Mucosa of stomach (tissue), 1 donor: Measurements from ENCODE around the gene KCTD17.

Source experiments
- H3K27me3 ChIP-seq: one replicate; pipeline ENCODE4 v1.7.0; 2013; ENCODE audit warnings: mild to moderate bottlenecking, low read length; ENCODE audit not compliant: control insufficient read depth, insufficient read depth
- H3K36me3 ChIP-seq: one replicate; pipeline ENCODE4 v1.7.0; 2013; ENCODE audit warnings: low read length; ENCODE audit not compliant: control insufficient read depth, insufficient read depth
- H3K4me1 ChIP-seq: one replicate; pipeline ENCODE4 v1.7.0; 2013; ENCODE audit warnings: mild to moderate bottlenecking, low read length; ENCODE audit not compliant: control insufficient read depth, insufficient read depth
- H3K4me3 ChIP-seq: one replicate; pipeline ENCODE4 v1.7.0; 2013; ENCODE audit warnings: low read length
- H3K9ac ChIP-seq: one replicate; pipeline ENCODE4 v1.7.0; 2013; ENCODE audit warnings: mild to moderate bottlenecking, low read length, moderate library complexity
- H3K9me3 ChIP-seq: one replicate; pipeline ENCODE4 v1.7.0; 2013; ENCODE audit warnings: mild to moderate bottlenecking, low read length, moderate library complexity; ENCODE audit not compliant: control insufficient read depth
- donor health status: Pancreatic carcinoma.

KCTD17 gene

DNA sequence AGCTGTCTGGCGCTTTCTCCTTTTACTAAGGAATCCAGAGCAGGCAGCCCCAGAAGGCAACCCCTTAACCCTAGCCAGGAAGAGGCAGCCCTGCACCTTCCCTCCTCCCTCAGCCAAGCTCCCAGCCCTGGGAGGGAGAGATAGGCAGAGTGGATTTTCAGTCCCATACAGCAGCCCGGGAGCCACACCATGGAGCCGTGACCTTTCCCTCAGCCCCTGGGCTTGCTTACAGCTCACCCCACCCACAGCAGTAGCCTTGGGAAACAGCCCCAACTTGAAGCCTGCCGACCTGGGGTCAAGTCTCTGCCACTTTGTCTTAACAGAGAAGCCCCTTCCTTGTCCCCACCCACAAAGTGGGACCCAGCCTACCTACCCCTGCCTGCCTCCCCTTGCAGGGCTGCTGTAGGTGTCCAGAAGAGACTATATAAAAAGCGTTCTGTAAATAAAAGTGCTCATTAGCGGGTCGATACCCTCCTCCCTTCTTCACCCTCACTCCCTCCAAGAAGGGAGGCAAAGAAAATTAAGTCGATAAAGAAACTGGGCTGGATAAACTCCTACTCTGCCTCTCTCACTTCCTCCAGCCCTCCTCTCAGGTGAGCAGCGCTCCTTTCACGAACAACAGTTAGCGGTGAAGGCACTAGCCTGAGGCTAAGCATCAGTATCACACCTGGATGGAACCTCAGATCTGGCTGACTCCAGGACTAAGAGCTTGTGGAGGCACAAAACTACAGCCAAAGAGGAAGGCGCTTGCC lies 36.5 kb upstream of the KCTD17 start:
- peaks cover 5% of the 10 kb centered on the region for H3K36me3 ChIP-seq
- no peak overlapping the region for H3K4me3 ChIP-seq
- peak overlapping the region; percentile 44 for H3K9ac ChIP-seq

DNA sequence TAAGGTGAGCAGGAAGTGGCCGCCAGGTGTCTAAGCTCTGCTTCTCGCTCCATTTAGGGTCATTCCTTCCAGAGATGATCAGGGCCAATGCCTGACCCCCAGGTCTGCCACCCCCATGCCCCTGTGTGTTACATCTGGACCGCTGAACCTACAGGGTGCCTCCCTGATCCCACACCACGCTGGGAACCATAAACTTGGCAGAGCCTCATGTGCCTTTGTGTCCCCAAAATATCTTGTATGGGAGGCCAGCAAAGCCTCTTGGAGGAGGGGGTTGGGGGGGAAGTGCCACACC lies 36.0 kb upstream of the KCTD17 start:
- no peaks in the 10 kb centered on the region for H3K27me3 ChIP-seq
- peak overlapping the region; percentile 44 for H3K9ac ChIP-seq
- H3K4me1 ChIP-seq, result peaks cover 78% of the 10 kb centered on the region
- no peaks in the 10 kb centered on the region for H3K9me3 ChIP-seq
- H3K36me3 ChIP-seq, result peaks cover 5% of the 10 kb centered on the region
- H3K4me3 ChIP-seq, result no peak overlapping the region

More for the DNA sequence above, 36.5 kb upstream of the KCTD17 start:
- Histone ChIP-seq H3K27me3 (no peaks in the 10 kb centered on the region), H3K9me3 (no peaks in the 10 kb centered on the region), H3K4me1 (peaks cover 78% of the 10 kb centered on the region)

DNA sequence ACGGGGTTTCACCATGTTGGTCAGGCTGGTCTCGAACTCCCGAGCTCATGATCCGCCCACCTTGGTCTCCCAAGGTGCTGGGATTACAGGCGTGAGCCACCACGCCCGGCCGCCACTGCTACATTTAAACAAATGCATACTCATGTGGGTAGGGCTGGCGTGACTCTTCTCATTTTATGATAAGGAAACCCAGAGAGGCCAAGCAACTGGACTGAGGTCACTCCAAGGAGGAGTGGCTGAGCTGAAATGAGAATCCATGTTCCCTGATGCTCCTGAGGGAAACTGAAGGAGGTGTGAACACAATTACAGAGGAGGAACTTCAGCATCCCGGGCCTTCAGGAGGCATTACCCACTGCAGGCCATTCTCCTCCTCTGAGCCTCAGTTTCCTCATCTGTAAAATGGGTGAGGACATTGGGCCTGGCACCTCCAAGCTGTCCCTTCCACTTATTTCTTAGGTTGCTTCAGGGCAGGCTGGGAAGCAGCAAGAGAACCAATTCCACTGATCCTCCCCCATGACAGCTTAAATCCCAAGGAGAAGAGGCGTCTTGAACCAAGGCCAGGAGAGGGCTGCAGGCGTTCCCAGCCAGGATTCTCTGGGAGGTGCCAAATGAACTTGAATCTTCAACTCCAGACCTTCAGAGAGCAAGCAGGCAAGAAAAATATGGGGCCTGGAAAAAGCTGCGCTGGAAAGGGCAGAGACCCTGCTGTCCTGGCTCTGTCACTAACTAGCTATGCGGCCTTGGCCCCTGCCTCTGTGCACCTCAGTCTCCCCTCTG lies 35.2 kb upstream of the KCTD17 start:
- Histone ChIP-seq H3K4me3 (no peak overlapping the region), H3K27me3 (no peaks in the 10 kb centered on the region), H3K36me3 (peaks cover 5% of the 10 kb centered on the region), H3K4me1 (peaks cover 83% of the 10 kb centered on the region), H3K9ac (peak overlapping the region; percentile 85), H3K9me3 (no peaks in the 10 kb centered on the region)

DNA sequence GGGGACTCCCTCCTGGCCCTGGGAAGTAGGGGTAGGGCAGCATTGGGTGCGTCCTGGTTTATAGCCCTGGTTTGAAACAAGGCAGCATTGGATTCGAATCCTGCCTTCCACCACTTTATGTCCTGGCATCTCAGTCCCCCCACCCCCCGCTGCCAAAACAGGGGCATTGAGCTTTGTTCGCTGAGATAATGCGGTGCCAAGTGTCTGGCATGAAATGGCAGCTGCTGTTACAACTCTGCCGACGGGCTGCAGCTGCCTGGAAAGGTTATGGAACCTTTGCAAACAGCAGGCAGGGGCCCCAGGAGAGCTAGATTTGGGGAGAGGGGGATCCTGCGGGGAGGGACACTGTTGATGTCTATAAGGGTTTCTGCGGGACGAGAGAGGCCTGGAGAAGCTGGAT lies 34.2 kb upstream of the KCTD17 start:
- no peaks in the 10 kb centered on the region for H3K9me3 ChIP-seq
- H3K27me3 ChIP-seq, result no peaks in the 10 kb centered on the region
- H3K36me3 ChIP-seq, result peaks cover 5% of the 10 kb centered on the region
- peak overlapping the region; percentile 71 for H3K4me3 ChIP-seq
- H3K4me1 ChIP-seq, result peaks cover 83% of the 10 kb centered on the region
- H3K9ac ChIP-seq, result peak overlapping the region; percentile 85

DNA sequence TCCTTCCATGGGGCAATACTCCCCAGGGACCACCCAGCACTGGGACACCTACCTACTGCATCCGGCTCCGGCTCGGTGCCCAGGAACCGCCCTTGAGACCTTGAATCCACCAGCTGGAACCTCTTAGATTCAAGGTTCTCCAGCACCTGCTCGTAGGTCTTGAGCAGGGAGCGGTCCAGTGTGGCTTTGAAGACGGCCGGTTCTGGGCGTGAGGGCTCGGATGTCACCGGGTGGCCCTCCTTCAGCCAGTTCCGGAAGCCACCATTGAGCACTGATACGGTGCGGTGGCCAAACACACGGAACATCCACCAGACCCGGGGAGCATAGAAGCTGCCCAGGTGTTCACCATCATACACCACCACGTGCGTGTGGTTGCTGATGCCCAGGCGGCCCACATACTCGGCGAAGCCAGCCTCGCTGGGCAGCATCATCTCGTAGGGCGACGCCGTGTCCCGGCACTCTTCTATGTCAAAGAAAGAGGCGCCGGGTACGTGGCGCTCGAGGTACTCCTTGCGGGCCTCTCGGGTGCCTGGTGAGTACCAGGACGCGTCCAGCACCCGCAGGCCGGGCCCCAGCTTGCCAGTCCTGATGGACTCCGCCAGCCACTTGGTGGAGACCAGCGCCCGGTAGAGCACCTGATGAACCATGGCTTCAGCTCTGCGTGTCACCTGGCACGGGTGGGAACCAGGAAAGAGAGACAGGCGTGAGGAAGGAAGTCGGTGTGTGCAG lies 33.3 kb upstream of the KCTD17 start:
- H3K9me3 ChIP-seq, result no peaks in the 10 kb centered on the region
- peak overlapping the region; percentile 85 for H3K9ac ChIP-seq
- no peaks in the 10 kb centered on the region for H3K27me3 ChIP-seq
- peaks cover 5% of the 10 kb centered on the region for H3K36me3 ChIP-seq
- H3K4me1 ChIP-seq, result peaks cover 83% of the 10 kb centered on the region
- H3K4me3 ChIP-seq, result peak overlapping the region; percentile 71

DNA sequence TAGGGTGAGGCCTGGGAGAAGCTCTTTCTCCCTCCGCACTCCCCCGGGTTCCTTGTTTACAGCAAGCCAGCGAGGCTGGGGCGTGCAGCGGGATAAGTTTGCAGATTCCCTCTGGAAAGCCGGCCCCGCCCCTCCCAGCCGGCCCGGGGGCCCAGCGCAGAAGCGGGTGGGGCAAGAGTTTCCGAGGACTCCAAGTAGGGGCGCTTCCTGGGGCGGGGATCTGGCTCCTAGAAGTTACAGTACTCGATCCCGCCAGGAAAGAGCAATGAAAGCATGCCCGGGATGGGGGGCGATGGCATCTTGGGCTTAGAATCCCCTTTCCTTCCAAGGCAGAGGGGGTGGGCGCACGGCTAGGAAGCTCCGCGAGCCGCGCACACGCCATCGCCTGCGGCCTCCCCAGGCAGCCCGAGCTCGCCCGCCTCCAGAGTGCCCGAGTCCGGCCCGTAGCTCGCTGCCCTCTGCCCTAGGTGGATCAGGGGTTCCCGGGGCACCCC lies 32.7 kb upstream of the KCTD17 start:
- Histone ChIP-seq H3K27me3 (no peaks in the 10 kb centered on the region), H3K9ac (peak overlapping the region; percentile 85), H3K4me1 (peaks cover 83% of the 10 kb centered on the region), H3K4me3 (peak overlapping the region; percentile 71), H3K36me3 (peaks cover 5% of the 10 kb centered on the region), H3K9me3 (no peaks in the 10 kb centered on the region)

DNA sequence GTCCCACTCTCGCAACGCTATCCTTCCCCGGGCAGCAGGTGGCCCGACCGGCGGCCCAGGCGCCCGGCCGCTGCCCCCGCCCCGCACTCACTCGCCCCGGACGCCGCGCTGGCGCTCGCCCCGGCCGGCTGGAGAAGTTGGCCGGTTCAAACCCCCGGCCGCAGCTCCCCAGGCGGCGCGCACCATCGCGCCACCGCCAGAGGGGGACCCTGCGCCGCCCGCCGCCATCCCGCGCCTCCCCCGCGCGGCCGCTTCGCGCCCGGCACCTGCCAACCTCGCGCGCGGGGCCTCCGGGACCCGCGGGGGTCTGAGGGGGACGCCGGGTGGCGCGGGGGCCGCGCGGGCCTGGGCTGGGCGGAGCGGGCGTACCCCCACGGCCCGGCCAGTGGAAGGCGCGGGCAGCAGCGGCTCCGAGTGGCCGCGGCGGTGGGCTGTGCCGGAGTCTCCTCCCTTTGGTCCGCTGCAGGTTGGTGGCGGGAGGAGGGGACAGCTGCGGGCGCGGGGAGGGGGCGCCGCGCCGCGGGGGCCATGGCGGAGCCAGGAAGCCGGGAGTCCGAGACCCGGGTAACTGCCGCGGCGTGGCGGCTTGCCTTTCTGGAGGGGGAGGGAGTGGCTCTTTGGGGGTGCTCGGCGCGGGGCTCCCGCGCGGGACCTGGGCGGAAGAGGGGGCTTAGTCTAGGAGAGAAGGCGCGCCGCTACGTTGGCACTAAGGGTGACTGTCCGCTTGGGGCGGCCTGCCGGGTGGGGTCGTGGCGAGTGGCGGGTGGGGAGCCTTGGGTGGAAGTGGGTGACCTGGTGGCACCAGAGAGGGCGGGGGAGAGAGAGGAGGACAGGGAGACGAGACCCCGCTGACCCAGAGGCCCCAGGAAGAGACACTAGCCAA lies 32.0 kb upstream of the KCTD17 start, which contains the start of the genes MPST and TST:
TSS of gene MPST (plus strand) at position 434 of the 883 bp plus-strand sequence. CDS start at position 529, 95 bp downstream.
TSS of gene TST (minus strand) at position 139 of the 883 bp plus-strand sequence. CDS start 715 bp downstream, outside the sequence.
- peaks cover 84% of the 10 kb centered on the region for H3K4me1 ChIP-seq
- H3K9me3 ChIP-seq, result no peaks in the 10 kb centered on the region
- peaks cover 5% of the 10 kb centered on the region for H3K36me3 ChIP-seq
- H3K4me3 ChIP-seq, result peak within 1 kb of the TSS; percentile 71
- H3K9ac ChIP-seq, result peak within 1 kb of the TSS; percentile 92
- no peaks in the 10 kb centered on the region for H3K27me3 ChIP-seq

DNA sequence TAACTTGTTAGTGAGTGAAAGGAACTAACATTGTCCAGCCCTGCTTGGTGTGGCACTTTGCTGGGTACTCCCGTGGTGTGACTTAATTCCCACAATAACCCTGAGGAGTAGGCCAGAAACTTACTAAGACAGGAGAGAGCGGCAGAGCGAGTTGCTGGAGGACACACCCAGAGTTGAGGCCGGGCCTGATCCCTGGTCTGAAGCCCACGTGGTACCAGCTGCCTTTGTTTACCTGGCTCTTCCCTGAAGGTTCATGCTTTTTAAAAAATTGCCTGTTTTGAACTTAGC lies 31.4 kb upstream of the KCTD17 start:
- Histone ChIP-seq H3K9ac (peak overlapping the region; percentile 92), H3K9me3 (no peaks in the 10 kb centered on the region), H3K36me3 (peaks cover 5% of the 10 kb centered on the region), H3K4me1 (peaks cover 82% of the 10 kb centered on the region), H3K27me3 (no peaks in the 10 kb centered on the region), H3K4me3 (peak overlapping the region; percentile 67)

DNA sequence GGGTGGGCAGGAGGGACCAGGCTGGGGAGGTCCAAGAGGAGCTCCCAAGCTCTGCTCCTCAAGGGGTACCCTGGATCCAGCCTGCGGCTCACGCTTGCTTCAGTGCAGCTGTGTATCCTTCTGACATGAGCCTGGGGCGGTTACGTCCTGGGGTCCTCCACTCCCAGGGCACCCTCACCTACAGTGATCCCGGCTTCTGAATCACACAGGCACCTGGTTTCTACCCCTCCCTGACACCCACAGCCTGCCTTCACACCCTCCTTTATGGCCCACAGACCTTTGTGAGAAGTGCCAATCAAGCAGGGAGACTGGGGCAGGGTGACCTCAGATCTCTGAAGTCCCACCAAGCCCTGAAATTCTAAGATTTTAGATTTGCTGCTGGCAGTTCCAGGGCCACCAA lies 30.5 kb upstream of the KCTD17 start:
- Histone ChIP-seq H3K4me3 (no peak overlapping the region), H3K36me3 (peaks cover 5% of the 10 kb centered on the region), H3K27me3 (no peaks in the 10 kb centered on the region), H3K9ac (peak overlapping the region; percentile 92), H3K4me1 (peaks cover 77% of the 10 kb centered on the region), H3K9me3 (no peaks in the 10 kb centered on the region)

DNA sequence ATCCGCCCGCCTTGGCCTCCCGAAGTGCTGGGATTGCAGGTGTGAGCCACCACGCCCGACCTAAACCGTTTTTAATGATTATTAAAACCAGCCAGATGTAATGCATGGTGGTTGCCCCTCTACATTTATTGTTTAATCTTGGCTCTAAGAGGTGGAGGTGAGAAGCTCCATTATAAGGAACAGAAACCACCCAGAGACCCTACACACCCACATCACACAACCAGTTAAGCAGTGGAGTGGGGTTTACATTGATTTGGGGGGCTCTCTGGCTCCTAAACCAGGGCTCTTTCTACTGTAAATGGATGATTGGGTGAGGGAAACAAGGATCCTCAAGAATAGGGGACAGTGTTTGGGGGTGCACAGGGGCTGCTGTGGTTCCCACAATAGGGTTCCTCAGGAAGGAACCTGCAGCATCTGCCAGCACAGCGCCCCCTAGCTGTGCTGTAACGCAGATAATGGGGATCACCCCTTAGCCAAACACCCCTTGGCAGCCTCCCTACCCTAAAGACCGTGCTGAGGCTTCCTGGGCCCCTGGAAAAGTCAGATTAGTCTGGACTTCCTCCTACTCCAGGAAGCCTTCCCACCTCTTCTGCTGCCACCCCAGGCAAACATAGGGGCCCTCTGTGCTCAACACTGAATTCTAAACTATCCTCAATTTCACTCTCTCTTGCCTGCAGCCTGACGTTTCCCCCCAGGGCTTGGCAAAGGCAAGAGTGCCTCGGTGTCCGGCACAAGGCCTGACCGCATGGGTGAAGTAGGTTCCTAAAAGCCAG lies 29.6 kb upstream of the KCTD17 start:
- peak overlapping the region; percentile 17 for H3K4me3 ChIP-seq
- no peaks in the 10 kb centered on the region for H3K27me3 ChIP-seq
- peaks cover 70% of the 10 kb centered on the region for H3K4me1 ChIP-seq
- H3K36me3 ChIP-seq, result peaks cover 5% of the 10 kb centered on the region
- H3K9me3 ChIP-seq, result no peaks in the 10 kb centered on the region
- peak overlapping the region; percentile 7 for H3K9ac ChIP-seq
